Measurements from ENCODE around the gene CPD. TPM values are rescaled to one million over a fixed set of nuclear protein-coding genes. Genes with fewer than 3 reads are reported as not detected.

Gene CPD
- total RNA-seq, 1 donor from 2014 or later: 124 TPM

GRCh38 chr17:30354701-30355100, 24.0 kb upstream of the CPD start:
- no peak overlapping the region for H3K4me3 ChIP-seq (ENCODE audit: low read depth, low read length)
- TF ChIP-seq CTCF (conservative IDR thresholded peaks at IDR 0.05; ENCODE audit: low read depth, low read length): no peak
- DNase-seq (ENCODE audit: low read depth): no peak

GRCh38 chr17:30357476-30357875, 21.3 kb upstream of the CPD start:
- DNase-seq (ENCODE audit: low read depth): no peak
- no peak overlapping the region for H3K4me3 ChIP-seq (ENCODE audit: low read depth, low read length)
- TF ChIP-seq CTCF (conservative IDR thresholded peaks at IDR 0.05; ENCODE audit: low read depth, low read length): no peak

GRCh38 chr17:30358055-30358760, 20.5 kb upstream of the CPD start:
- H3K4me3 ChIP-seq (ENCODE audit: low read depth, low read length): no peak overlapping the region
- no peak for TF ChIP-seq CTCF (conservative IDR thresholded peaks at IDR 0.05; ENCODE audit: low read depth, low read length)
- no peak for DNase-seq (ENCODE audit: low read depth)

- no peak for TF ChIP-seq CTCF (conservative IDR thresholded peaks at IDR 0.05; ENCODE audit: low read depth, low read length)
- no peak for DNase-seq (ENCODE audit: low read depth)
- H3K4me3 ChIP-seq (ENCODE audit: low read depth, low read length): no peak overlapping the region
These were observed 18.5 kb upstream of the CPD start for GRCh38 chr17:30360086-30360808.

- no peak overlapping the region for H3K4me3 ChIP-seq (ENCODE audit: low read depth, low read length)
- no peak for DNase-seq (ENCODE audit: low read depth)
- TF ChIP-seq CTCF (conservative IDR thresholded peaks at IDR 0.05; ENCODE audit: low read depth, low read length): no peak
These were observed 16.9 kb upstream of the CPD start for GRCh38 chr17:30361766-30362279.

- no peak for TF ChIP-seq CTCF (conservative IDR thresholded peaks at IDR 0.05; ENCODE audit: low read depth, low read length)
- H3K4me3 ChIP-seq (ENCODE audit: low read depth, low read length): no peak overlapping the region
- peak; percentile 100 for DNase-seq (ENCODE audit: low read depth)
These were observed 15.0 kb upstream of the CPD start for GRCh38 chr17:30363715-30364202.

Measured in epithelial cell of proximal tubule (primary cell).